ENCODE measurements around the gene SCPEP1.

- TF ChIP-seq CTCF (IDR thresholded peaks at IDR 0.05) (no peak), POLR2A (IDR thresholded peaks at IDR 0.05) (no peak), POLR2AphosphoS5 (IDR thresholded peaks at IDR 0.05) (peak in 2 of 3 donors; percentile 62 to 77), EP300 (IDR thresholded peaks at IDR 0.05) (peak; percentile 39)
Measured at GRCh38 chr17:57032343-57032742, 54.4 kb downstream of the SCPEP1 start.
